ENCODE measurements around the gene NTM. TPM values are rescaled to one million over a fixed set of nuclear protein-coding genes. Genes with fewer than 3 reads are reported as not detected.

NTM gene
- total RNA-seq, 4 donors from 2014 or later: 0.40 to 3.1 (median 2.1) TPM; not detected in 1

- intact Hi-C loops (cut with DNase I; ENCODE audit: low total_unique reads) (no loop called here), in situ Hi-C loops (cut with MboI; ENCODE audit: low pct_ligation_motif_present in 1 of 4, low pct_unique_long_range_greater_than_20kb in 1 of 4, low sequenced_read_pairs in 3 of 4) (no loop called here)
- DNase-seq: no peak
- WGBS, 2 donors (ENCODE audit: low coverage in 1 of 2): 65 to 70% methylated on average over 3 of the region's 3 CpGs
- Histone ChIP-seq H3K36me3 (no peaks in the 10 kb centered on the region), H3K9me3 (no peaks in the 10 kb centered on the region), H3K4me1 (no peaks in the 10 kb centered on the region), H3K27me3 (no peaks in the 10 kb centered on the region), H3K4me3 (no peak overlapping the region), H3K27ac (no peak overlapping the region)
- TF ChIP-seq POLR2AphosphoS5 (IDR thresholded peaks at IDR 0.05): no peak
- TF ChIP-seq EP300 (IDR thresholded peaks at IDR 0.05; ENCODE audit: low read depth): no peak
- TF ChIP-seq POLR2A (IDR thresholded peaks at IDR 0.05): no peak
- no peak for TF ChIP-seq CTCF (IDR thresholded peaks at IDR 0.05)
These were observed 405.8 kb downstream of the NTM start for GRCh38 chr11:131776211-131776610.

GRCh38 chr11:131785801-131786200 lies 415.4 kb downstream of the NTM start:
- no peak for DNase-seq
- Histone ChIP-seq H3K9me3 (no peaks in the 10 kb centered on the region), H3K4me3 (no peak overlapping the region), H3K4me1 (no peaks in the 10 kb centered on the region), H3K27ac (no peak overlapping the region), H3K36me3 (no peaks in the 10 kb centered on the region), H3K27me3 (no peaks in the 10 kb centered on the region)
- intact Hi-C loops (cut with DNase I; ENCODE audit: low total_unique reads): no loop called here
- TF ChIP-seq CTCF (IDR thresholded peaks at IDR 0.05): no peak
- TF ChIP-seq POLR2A (IDR thresholded peaks at IDR 0.05): no peak
- no peak for TF ChIP-seq POLR2AphosphoS5 (IDR thresholded peaks at IDR 0.05)
- TF ChIP-seq EP300 (IDR thresholded peaks at IDR 0.05; ENCODE audit: low read depth): no peak
- WGBS, 2 donors (ENCODE audit: low coverage in 1 of 2): 63 to 82% methylated on average over 7 of the region's 7 CpGs
- in situ Hi-C loops (cut with MboI; ENCODE audit: low pct_ligation_motif_present in 1 of 4, low pct_unique_long_range_greater_than_20kb in 1 of 4, low sequenced_read_pairs in 3 of 4): no loop called here

GRCh38 chr11:131787119-131787518 lies 416.7 kb downstream of the NTM start:
- no peaks in the 10 kb centered on the region for H3K27me3 ChIP-seq
- in situ Hi-C loops (cut with MboI; ENCODE audit: low pct_ligation_motif_present in 1 of 4, low pct_unique_long_range_greater_than_20kb in 1 of 4, low sequenced_read_pairs in 3 of 4): no loop called here
- intact Hi-C loops (cut with DNase I; ENCODE audit: low total_unique reads): no loop called here
- no peak overlapping the region for H3K27ac ChIP-seq
- H3K9me3 ChIP-seq: no peaks in the 10 kb centered on the region
- H3K4me3 ChIP-seq: no peak overlapping the region
- 68 to 80% methylated on average over 1 to 3 of the region's 3 CpGs for WGBS, 2 donors (ENCODE audit: low coverage in 1 of 2)
- no peaks in the 10 kb centered on the region for H3K36me3 ChIP-seq
- TF ChIP-seq EP300 (IDR thresholded peaks at IDR 0.05; ENCODE audit: low read depth) (no peak), POLR2AphosphoS5 (IDR thresholded peaks at IDR 0.05) (no peak)
- DNase-seq: no peak
- H3K4me1 ChIP-seq: no peaks in the 10 kb centered on the region

- no peak for DNase-seq
- H3K4me1 ChIP-seq: no peaks in the 10 kb centered on the region
- no peaks in the 10 kb centered on the region for H3K27me3 ChIP-seq
- H3K36me3 ChIP-seq: no peaks in the 10 kb centered on the region
- WGBS, 2 donors (ENCODE audit: low coverage in 1 of 2): 87% methylated on average over 1 of the region's 1 CpG; no CpG with 5 or more reads in 1 of the 2 donors
- intact Hi-C loops (cut with DNase I; ENCODE audit: low total_unique reads) (no loop called here), in situ Hi-C loops (cut with MboI; ENCODE audit: low pct_ligation_motif_present in 1 of 4, low pct_unique_long_range_greater_than_20kb in 1 of 4, low sequenced_read_pairs in 3 of 4) (no loop called here)
- H3K4me3 ChIP-seq: no peak overlapping the region
- TF ChIP-seq EP300 (IDR thresholded peaks at IDR 0.05; ENCODE audit: low read depth): no peak
- TF ChIP-seq POLR2AphosphoS5 (IDR thresholded peaks at IDR 0.05): no peak
- no peak for TF ChIP-seq CTCF (IDR thresholded peaks at IDR 0.05)
- TF ChIP-seq POLR2A (IDR thresholded peaks at IDR 0.05): no peak
- no peaks in the 10 kb centered on the region for H3K9me3 ChIP-seq
- no peak overlapping the region for H3K27ac ChIP-seq
These were observed 420.2 kb downstream of the NTM start for GRCh38 chr11:131790586-131790985.

- in situ Hi-C loops (cut with MboI; ENCODE audit: low pct_ligation_motif_present in 1 of 4, low pct_unique_long_range_greater_than_20kb in 1 of 4, low sequenced_read_pairs in 3 of 4) (no loop called here), intact Hi-C loops (cut with DNase I; ENCODE audit: low total_unique reads) (no loop called here)
- Histone ChIP-seq H3K36me3 (no peaks in the 10 kb centered on the region), H3K27ac (no peak overlapping the region), H3K9me3 (no peaks in the 10 kb centered on the region), H3K4me1 (no peaks in the 10 kb centered on the region), H3K27me3 (no peaks in the 10 kb centered on the region), H3K4me3 (no peak overlapping the region)
- 64 to 73% methylated on average over 1 to 3 of the region's 3 CpGs for WGBS, 2 donors (ENCODE audit: low coverage in 1 of 2)
- no peak for DNase-seq
- no peak for TF ChIP-seq POLR2AphosphoS5 (IDR thresholded peaks at IDR 0.05)
These were observed 421.8 kb downstream of the NTM start for GRCh38 chr11:131792243-131792642.

Data from transverse colon (tissue), 4 donors.